ENCODE data around the gene CACNG7.

DNA sequence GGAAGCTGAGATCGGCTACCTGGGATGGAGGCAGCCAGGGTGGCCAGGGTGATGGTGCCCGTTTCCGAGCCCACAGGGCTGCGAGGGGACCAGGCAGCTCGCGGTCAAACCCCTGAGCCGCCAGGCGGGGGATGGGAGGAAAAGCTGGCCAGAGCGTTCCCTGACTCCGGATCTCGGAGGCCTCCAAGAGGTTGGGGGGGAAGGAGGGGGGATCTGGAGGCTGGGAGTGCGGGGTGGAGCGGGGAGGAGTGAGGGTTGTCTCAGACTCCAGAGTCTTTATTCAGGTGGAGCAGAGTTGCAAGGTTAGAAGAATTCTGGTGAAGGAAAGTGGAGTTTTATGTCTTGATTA, 1.1 kb downstream of the CACNG7 start:
- TF ChIP-seq, protein P1, sequence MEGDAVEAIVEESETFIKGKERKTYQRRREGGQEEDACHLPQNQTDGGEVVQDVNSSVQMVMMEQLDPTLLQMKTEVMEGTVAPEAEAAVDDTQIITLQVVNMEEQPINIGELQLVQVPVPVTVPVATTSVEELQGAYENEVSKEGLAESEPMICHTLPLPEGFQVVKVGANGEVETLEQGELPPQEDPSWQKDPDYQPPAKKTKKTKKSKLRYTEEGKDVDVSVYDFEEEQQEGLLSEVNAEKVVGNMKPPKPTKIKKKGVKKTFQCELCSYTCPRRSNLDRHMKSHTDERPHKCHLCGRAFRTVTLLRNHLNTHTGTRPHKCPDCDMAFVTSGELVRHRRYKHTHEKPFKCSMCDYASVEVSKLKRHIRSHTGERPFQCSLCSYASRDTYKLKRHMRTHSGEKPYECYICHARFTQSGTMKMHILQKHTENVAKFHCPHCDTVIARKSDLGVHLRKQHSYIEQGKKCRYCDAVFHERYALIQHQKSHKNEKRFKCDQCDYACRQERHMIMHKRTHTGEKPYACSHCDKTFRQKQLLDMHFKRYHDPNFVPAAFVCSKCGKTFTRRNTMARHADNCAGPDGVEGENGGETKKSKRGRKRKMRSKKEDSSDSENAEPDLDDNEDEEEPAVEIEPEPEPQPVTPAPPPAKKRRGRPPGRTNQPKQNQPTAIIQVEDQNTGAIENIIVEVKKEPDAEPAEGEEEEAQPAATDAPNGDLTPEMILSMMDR (IDR thresholded peaks at IDR 0.05), result no peak
- TF ChIP-seq POLR2A (IDR thresholded peaks at IDR 0.05), result no peak
- no peak for TF ChIP-seq EP300 (IDR thresholded peaks at IDR 0.05)
